GM21529 (cell line): ENCODE data around the gene ARID4A.
"Not testable (repeated sequence)": the region's sequence is repeated elsewhere in the genome, so short reads cannot be mapped to it uniquely, and the experiment has no call there.

ENCODE experiments used
- ATAC-seq: cut with Tn5 transposase; IDR thresholded peaks from one replicate; pipeline ENCODE4 v1.9.1; 2021; ENCODE audit not compliant: unreplicated experiment

The ARID4A gene

DNA sequence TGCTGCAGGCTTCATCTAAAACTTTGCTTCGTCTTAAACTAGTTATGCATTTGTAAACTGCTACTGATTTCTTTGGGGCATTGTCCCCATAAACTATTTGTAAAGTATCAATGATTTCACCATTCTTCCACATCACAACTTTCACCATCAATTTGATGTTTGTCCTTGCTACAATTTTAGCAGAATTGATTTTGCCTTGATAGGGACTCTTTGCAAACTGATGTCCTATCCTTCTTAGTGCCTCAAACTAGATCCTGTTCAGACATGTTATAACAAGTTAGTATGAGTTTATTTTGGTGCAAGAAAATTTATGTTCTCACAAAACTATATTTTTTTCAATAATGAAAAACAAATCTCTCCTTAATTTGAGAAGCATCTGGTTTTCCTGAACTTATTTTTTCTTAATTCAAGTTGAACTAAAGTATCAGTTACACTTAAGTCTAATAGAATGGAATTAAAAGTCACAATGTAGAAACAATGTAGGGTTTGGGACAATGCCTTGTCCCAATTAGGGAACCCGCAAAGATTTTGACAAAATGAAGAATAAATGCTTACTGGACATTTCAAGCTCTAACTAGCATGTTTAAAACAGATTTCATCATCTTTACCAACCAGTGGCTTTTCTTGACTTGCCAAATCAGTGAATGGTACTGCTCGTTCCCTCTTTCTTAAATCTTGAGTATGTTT lies 10.1 kb upstream of the ARID4A start:
- no peak for ATAC-seq

DNA sequence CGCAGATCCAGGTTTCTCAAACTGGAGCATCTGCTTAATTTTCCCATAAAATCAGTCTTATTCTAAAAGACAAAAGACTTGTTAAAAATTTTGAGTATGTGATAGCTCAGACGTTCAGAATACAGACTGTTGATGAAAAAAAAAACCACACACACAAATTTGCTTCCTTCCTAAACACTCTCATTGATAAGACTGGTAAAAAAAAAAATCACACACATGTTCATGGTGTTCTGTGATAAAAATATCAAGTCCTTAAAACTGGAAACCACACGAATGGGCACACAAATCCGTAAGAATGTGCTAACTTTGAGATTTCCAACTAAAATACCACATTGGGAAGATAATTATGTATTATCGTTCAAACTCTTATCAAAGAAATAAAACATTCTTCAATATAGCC lies 6.7 kb upstream of the ARID4A start:
- ATAC-seq, result no peak

DNA sequence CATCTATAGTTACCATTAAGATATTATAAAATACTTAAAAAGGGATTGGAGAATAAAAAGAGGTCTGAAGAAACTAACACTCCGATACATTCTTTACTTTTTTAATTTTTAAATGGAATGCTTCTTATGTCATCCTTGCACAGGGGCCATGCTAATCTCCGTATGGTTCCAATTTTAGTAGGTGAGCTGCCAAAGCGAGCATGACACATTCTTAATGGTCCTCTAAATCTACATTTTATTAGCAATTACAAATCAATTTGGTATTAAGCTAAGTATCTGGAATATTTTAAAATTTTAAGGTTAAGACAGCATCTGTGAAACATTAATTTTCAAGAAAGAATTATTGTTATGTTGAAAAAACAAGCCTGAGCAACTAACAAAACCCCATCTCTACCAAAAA lies 6.2 kb upstream of the ARID4A start:
- ATAC-seq, result no peak

DNA sequence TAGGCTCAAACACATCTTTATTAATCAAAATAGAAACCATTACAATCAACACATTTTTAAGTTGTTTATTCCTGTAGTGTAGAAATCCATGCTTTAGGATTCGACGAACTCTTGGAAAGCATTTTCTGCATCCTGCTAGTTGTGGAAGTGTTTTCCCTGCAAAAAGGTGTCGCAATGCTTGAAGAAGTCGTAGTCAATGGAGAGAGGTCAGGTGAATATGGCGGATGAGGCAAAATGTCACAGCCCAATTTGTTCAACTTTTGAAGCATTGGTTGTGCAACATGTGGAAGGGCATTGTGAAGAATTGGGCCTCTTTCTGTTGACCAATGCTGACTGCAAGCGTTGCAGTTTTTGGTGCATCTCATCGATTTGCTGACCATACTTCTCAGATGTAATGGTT lies 4.2 kb upstream of the ARID4A start:
- ATAC-seq, result no peak

DNA sequence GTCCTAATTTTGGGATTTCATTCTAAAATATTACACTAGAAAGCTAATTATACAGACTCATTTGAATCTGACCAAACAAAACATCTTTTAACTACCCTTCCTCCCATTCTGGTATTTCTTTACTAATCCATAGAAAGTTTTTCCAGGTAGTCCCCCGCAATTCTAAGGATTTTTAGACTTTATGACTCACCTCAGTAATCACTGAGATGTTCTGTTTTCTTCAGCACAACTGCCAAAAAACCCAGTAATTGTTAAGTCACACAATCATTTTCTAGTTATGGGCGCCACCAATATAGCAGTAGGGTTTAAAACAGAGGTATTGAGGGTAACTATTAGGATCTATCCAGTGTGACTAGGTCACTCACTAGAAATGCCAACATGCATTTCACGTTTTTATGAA lies 1.6 kb upstream of the ARID4A start:
- ATAC-seq, result no peak

DNA sequence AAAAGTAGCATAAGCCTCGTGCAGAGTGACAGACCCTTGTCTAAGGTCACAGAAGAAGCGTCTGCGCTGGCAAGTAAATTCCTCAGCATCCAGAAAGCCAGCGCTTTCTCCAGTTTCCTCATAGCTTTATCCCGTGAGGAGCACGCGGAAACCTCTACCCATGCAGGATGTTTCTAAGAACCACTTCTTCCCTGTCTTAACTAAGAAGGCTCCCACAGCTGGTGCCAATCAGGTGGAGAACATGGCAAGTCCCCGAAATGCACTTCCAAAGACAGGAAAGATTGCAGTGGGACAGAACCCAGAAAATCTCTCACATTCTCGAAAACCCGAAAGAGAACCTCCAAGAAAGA lies 968 bp upstream of the ARID4A start:
- ATAC-seq, result peak; percentile 3

DNA sequence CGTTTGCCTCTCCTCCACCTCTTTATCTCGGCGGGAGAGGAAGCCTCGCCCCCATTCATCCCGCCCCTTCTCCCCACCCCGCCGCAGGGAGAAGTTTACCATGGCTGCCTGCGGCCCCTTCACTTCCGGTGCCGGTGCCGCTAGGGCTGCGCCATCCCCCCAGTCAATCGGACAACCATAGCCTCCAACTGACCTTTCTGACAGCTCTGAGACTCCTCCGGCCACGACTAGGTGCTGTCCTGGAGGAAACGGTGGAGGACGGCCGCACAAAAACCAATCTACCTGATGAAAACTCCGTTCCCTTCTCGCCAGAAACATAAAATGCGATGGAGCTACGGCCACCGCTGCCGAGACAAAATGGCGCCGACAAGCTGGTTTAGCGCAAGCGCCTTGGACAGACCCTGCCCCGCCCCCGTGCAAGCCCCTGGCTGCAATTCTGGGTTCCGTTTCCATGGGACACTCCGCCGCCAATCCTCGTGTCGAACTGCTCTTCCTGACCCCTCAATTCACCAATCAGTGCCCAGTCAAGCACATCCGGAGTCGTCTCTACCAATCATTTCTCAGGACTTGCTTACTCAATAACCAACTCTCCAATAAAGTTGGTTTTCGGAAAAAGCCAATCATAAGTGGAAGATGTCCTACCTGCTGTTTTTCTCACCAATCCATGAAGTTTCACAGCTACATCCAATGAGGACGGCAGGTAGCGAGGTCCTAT lies 436 bp upstream of the ARID4A start:
- peak; percentile 84 for ATAC-seq

DNA sequence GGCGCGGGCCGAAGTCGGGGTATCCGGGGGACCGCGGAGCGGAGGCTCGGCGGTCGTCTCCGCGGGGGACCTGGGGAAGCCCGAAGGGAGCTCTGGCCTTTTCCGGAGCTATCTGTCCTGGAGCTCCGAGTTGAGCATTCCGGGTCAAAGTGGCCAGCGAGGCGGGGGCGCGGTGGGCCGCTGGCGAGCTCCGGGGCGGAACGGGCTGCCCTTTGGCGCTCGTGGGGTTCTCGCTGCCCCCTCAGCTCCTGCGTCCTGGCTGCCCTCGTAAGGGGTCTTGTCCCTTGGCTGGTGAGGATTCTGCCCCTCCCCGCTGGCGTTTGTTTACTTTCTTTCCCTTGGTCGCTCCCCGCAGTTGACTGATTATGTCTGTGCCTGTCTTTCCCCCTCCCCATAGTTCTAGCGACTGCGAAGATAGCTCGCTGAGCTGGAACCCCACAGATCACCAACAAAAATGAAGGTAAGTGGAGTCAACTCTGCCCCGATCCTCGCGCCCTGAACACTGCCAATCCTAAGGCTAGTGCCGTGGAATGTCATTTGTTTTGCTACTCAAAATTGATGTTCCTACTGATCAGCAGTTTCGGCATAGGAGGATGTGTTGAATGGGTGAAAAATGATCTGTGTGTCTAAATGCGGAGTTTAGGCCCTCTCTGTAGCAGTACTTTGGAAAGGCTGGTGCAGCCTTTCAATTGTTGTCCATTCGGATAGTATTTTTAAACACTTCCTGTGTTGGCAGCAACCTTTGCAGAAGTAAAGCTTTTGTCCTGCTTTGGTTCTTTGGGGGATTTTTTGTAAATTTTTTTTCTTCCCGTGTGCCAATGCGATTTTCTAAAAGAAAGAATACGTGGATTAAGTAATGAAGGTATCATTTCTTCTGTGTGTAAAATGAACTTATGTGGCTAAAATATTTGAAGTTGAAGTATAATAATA lies 1.3 kb downstream of the ARID4A start:
- no peak for ATAC-seq

DNA sequence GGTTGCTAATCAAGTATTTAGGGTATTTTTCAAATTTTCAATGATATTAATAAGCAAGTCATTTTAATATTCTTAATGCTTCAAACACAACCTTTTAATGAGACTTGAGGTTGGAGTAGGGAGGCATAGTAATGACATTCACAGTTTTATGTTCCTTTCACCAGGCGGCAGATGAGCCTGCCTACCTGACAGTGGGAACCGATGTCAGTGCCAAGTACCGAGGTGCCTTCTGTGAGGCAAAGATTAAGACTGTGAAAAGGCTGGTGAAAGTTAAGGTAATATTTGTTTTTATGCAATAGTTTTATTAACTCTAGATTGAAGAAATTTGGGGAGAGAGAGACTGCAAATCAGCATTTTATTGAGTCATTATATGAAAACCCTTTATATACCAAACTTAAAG lies 3.1 kb downstream of the ARID4A start:
- ATAC-seq, result no peak

DNA sequence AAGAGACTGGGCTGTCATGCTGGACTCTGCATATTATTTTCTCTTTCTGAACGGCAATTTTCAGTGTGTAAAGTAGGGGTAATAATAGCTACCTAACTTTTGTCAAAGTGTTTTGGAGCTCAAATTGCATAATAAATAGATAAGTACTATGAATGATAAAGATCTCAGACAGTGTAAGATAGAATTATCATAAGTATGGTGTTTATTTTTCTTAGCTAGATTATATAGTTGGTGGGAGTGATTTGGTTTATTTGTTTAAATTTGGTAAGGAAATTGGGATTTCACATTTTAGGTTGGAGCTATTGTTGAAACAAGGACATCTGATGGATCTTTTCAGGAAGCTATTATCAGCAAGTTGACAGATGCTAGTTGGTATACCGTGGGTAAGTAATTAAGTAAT lies 7.4 kb downstream of the ARID4A start:
- ATAC-seq, result no peak

DNA sequence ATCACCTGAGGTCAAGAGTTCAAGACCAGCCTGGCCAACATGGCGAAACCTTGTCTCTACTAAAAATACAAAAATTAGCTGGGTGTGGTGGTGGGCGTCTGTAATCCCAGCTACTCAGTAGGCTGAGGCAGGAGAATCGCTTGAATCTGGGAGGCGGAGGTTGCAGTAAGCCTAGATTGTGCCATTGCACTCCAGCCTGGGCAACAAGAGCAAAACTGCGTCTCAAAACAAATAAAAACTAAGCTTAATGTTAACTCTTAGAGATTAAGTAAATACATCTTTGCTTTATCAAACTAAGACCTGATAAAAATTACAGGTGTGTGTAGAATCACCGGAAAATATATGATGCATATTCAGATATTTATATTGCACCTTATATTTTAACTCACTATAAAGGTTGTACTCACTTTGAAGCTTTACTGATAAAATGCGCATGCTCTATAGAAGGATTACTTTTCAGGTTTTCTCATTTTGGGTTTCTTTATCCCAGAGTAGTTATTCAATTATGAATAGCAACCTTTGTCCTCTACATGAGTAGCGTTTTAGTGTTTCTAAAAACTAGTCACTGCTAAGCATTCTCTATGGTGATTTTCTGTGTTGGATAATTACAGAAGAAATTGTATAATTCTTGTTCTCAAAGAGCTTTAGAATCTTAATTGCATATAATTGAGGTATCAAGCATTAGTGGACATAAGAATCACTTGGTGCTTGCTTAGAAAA lies 9.4 kb downstream of the ARID4A start:
- no peak for ATAC-seq

DNA sequence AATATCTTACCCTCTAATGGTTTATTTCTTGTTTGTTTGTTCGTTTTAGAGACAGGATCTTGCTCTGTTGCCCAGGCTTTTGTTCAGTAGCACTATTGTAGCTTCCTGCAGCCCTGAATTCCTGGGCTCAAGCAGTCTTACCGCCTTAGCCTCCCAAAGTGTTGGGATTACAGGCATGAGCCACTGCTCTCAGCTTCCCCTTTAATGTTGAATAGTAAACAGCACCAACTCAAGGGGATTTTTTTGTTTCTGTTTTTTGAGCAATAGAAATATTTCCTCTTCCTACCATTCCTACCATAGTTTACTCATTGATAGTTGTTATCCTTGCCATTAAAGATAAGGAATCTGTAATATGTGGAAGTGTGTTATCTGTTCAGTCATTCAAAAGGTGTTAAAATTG lies 10.7 kb downstream of the ARID4A start:
- ATAC-seq, result no peak

DNA sequence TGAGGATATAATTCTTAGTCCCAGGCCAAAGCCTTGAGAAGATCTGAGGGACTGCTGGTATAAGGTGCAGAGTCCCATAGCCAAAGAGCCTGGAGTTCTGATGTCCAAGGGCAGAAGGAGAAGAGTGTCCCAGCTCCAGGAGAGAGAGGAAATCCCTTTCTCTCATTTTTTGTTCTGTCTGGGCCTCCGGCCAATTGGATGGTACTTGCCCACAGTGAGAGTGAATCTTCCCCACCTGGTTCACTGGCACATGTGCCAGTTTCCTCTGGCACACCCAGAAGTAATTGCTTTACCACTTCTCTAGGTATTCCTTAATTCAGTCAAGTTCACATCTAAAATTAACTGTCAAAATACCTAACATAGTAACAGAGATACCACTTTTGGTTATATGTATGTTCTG lies 15.3 kb downstream of the ARID4A start:
- ATAC-seq, result no peak

DNA sequence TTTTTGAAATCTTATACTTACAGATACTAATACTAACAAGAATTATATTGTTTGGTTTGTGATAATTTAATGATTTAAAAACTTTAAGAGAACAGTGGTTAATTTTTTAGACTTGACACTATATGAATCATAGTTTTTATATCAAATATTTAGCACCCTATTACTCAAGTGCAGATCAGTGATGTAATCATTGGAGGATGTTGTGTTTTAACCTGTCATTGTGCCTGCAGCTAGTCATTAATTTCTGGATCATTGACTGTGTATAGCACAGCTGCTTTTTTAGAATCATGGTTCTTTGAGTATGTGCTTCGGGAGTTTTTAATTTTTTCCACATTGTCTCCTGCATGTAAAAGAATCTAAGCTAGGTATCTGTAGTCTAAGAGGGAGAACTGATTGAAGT lies 17.3 kb downstream of the ARID4A start:
- ATAC-seq, result no peak

DNA sequence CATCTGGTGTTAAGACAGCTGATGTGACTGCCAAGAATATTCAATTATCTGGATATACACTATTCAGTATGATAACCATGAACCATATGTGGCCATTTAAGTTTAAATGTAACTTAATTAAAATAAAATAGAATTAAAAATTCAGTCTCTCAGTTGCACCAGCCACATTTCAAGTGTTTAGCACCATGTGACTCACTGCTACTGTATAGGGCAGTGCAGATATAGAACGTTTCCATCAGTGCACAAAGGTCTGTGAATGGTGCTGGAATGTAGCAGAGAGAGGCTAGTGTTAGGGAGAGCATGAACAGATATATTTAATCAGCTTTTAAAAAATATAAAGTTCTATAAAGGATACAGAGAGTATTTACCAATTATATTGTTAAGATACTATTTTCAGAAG lies 28.7 kb downstream of the ARID4A start:
- ATAC-seq, result no peak

DNA sequence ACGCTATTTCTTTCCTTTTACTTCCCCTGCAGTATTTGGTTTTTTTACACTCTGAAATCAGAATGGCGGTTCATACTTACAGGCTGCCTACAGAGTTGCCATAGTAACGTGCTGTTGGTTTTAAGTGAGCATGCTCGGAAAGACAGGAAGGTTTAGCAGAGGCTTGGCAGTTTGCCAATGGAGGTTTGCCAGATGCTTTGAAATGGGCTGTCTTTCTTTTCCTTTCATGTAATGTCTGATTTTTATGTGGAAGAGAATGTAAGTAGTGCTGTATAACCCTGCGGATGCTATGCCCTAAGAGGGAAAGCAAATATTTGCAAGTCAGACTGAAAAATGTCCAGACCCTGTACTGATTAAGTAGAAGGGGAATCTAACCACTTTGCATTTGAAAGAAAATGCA lies 32.8 kb downstream of the ARID4A start:
- peak; percentile 95 for ATAC-seq

DNA sequence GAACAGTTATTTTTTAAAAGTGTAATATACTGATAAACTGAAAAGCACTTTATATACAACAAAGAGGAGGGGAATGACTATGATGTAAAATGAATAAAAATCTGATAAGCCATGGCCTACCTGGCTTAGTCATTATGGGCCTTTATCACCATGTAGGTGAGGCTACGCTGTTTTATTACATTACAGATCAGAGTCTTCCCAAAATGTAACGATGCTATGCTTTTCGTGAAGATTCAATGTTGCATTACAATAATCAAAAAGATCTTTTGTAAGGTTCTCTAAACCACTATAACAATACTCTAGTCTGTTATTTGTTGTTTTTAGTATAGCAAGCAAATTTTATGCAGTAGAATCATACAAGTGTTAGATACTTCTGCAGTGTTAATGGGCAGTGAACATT lies 34.2 kb downstream of the ARID4A start:
- ATAC-seq, result no peak

DNA sequence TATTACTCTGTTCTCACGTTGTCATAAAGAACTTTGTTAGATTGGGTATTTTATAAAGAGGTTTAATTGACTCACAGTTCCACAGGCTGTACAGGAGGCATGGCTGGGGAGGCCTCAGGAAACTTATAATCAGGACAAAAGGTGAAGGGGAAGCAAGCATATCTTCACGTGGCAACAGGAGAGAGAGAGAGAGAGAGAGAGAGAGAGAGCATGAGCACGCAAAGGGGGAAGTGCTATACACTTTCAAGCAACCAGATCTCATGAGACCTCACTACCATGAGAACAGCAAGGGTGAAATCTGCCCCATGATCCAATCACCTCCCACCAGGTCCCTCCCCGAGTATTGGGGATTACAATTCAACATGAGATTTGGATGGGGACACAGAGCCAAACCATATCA lies 41.3 kb downstream of the ARID4A start:
- ATAC-seq, result not testable (repeated sequence)

DNA sequence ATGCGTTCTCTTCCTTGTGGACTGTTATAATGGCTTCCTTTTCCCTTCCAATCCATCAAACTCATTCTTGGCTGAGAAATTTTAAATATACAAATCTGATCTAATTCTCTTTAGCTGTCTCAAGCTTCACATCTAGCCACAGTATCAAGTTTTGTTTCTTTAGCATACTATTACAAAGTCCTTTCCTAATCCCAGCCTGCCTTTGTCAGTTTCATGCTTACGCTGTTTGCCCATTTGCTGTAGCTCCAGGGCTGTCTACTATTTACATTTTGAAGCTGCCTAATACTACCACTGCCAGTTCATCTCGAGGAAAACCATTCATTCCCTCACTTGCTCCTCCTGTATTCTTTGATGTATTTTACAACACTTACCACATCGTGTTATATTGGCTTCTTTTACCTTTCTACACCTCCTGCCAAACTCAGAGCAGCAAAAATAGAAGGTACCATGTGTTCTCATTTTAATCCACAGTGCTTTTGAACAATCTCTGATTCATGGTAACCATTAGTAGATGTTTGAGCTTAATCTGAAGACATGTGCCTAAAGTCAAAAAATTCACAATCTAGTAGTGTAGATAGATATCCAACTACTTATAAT lies 42.9 kb downstream of the ARID4A start:
- no peak for ATAC-seq

DNA sequence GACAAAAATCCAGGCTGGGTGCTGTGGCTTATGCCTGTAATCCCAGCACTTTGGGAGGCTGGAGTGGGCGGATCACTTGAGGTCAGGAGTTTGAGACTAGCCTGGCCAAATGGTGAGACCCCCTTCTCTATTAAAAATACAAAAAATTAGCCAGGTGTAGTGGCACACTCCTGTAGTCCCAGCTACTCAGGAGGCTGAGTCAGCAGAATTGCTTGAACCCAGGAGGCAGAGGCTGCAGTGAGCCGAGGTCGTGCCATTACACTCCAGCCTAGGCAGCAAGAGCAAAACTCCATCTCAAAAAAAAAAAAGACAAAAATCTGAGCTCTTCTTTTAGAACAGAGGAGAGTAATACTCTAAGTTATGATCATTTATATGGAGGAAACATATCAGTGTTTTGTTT lies 45.2 kb downstream of the ARID4A start:
- not testable (repeated sequence) for ATAC-seq
